ENCODE data around the gene CCL22. TPM values are rescaled to one million over a fixed set of nuclear protein-coding genes. Genes with fewer than 3 reads are reported as not detected.

The CCL22 gene
- total RNA-seq, 1 donor from 2014 or later, result 0.49 TPM

- TF ChIP-seq POLR2A (IDR thresholded peaks at IDR 0.05) (no peak), POLR2AphosphoS5 (IDR thresholded peaks at IDR 0.05; ENCODE audit: insufficient read depth in 1 of 2, low read depth in 1 of 2) (no peak), CTCF (IDR thresholded peaks at IDR 0.05) (no peak)
- intact Hi-C loops (cut with DNase I), result no loop called here
- Histone ChIP-seq H3K4me1 (peaks cover 4% of the 10 kb centered on the region), H3K36me3 (no peaks in the 10 kb centered on the region), H3K9me3 (no peaks in the 10 kb centered on the region), H3K27ac (no peak overlapping the region), H3K27me3 (no peaks in the 10 kb centered on the region), H3K4me3 (no peak overlapping the region)
- DNase-seq (ENCODE audit: extremely low spot score in 2 of 2), result no peak
Observed at GRCh38 chr16:57405097-57405496, 46.5 kb downstream of the CCL22 start.

- Histone ChIP-seq H3K4me1 (peaks cover 8% of the 10 kb centered on the region), H3K36me3 (no peaks in the 10 kb centered on the region), H3K27ac (no peak overlapping the region), H3K9me3 (no peaks in the 10 kb centered on the region), H3K27me3 (no peaks in the 10 kb centered on the region), H3K4me3 (no peak overlapping the region)
- intact Hi-C loops (cut with DNase I), result no loop called here
- TF ChIP-seq CTCF (IDR thresholded peaks at IDR 0.05) (no peak), POLR2A (IDR thresholded peaks at IDR 0.05) (no peak), POLR2AphosphoS5 (IDR thresholded peaks at IDR 0.05; ENCODE audit: insufficient read depth in 1 of 2, low read depth in 1 of 2) (no peak)
- no peak for DNase-seq (ENCODE audit: extremely low spot score in 2 of 2)
Observed at GRCh38 chr16:57406881-57407280, 48.3 kb downstream of the CCL22 start.

GRCh38 chr16:57407521-57408353 is 49.2 kb downstream of the CCL22 start:
- no peaks in the 10 kb centered on the region for H3K36me3 ChIP-seq
- no peak overlapping the region for H3K4me3 ChIP-seq
- no peaks in the 10 kb centered on the region for H3K27me3 ChIP-seq
- peaks cover 8% of the 10 kb centered on the region for H3K4me1 ChIP-seq
- no peaks in the 10 kb centered on the region for H3K9me3 ChIP-seq
- DNase-seq (ENCODE audit: extremely low spot score in 2 of 2), result no peak
- intact Hi-C loops (cut with DNase I), result no loop called here
- no peak for TF ChIP-seq POLR2AphosphoS5 (IDR thresholded peaks at IDR 0.05; ENCODE audit: insufficient read depth in 1 of 2, low read depth in 1 of 2)
- no peak for TF ChIP-seq POLR2A (IDR thresholded peaks at IDR 0.05)
- no peak for TF ChIP-seq CTCF (IDR thresholded peaks at IDR 0.05)
- H3K27ac ChIP-seq, result no peak overlapping the region

- TF ChIP-seq CTCF (IDR thresholded peaks at IDR 0.05) (no peak), POLR2AphosphoS5 (IDR thresholded peaks at IDR 0.05; ENCODE audit: insufficient read depth in 1 of 2, low read depth in 1 of 2) (peak in 1 of 2 donors; percentile 67)
- intact Hi-C loops (cut with DNase I), result no loop called here
- no peak for DNase-seq (ENCODE audit: extremely low spot score in 2 of 2)
- Histone ChIP-seq H3K27me3 (no peaks in the 10 kb centered on the region), H3K27ac (no peak overlapping the region), H3K4me3 (no peak overlapping the region), H3K4me1 (peaks cover 8% of the 10 kb centered on the region), H3K36me3 (no peaks in the 10 kb centered on the region), H3K9me3 (no peaks in the 10 kb centered on the region)
Observed at GRCh38 chr16:57409065-57409464, 50.5 kb downstream of the CCL22 start.

- H3K9me3 ChIP-seq, result no peaks in the 10 kb centered on the region
- intact Hi-C loops (cut with DNase I), result no loop called here
- H3K36me3 ChIP-seq, result no peaks in the 10 kb centered on the region
- H3K27me3 ChIP-seq, result no peaks in the 10 kb centered on the region
- TF ChIP-seq POLR2AphosphoS5 (IDR thresholded peaks at IDR 0.05; ENCODE audit: insufficient read depth in 1 of 2, low read depth in 1 of 2) (no peak), CTCF (IDR thresholded peaks at IDR 0.05) (no peak), POLR2A (IDR thresholded peaks at IDR 0.05) (no peak)
- no peak for DNase-seq (ENCODE audit: extremely low spot score in 2 of 2)
- H3K4me3 ChIP-seq, result no peak overlapping the region
- no peak overlapping the region for H3K27ac ChIP-seq
- H3K4me1 ChIP-seq, result peaks cover 8% of the 10 kb centered on the region
Observed at GRCh38 chr16:57409870-57410587, 51.4 kb downstream of the CCL22 start.
